ENCODE measurements around the gene ADGRV1.

Gene ADGRV1

GRCh38 chr5:90696153-90696552 is 137.6 kb downstream of the ADGRV1 start:
- H3K27ac ChIP-seq (ENCODE audit: low read length) = no peak overlapping the region
- peaks cover 19% of the 10 kb centered on the region for H3K36me3 ChIP-seq (ENCODE audit: control insufficient read depth, low read depth, low read length)
- H3K27me3 ChIP-seq (ENCODE audit: control insufficient read depth, insufficient read depth, low read length) = no peaks in the 10 kb centered on the region
- H3K4me1 ChIP-seq (ENCODE audit: control insufficient read depth, low read depth, low read length) = no peaks in the 10 kb centered on the region
- no peak overlapping the region for H3K4me3 ChIP-seq (ENCODE audit: low read length)
- no peak overlapping the region for H3K9ac ChIP-seq (ENCODE audit: low read length)
- no peaks in the 10 kb centered on the region for H3K9me3 ChIP-seq (ENCODE audit: control insufficient read depth, low read depth, low read length)

GRCh38 chr5:90700299-90700698 is 141.7 kb downstream of the ADGRV1 start:
- Histone ChIP-seq H3K9me3 (ENCODE audit: control insufficient read depth, low read depth, low read length) (no peaks in the 10 kb centered on the region), H3K27ac (ENCODE audit: low read length) (no peak overlapping the region), H3K36me3 (ENCODE audit: control insufficient read depth, low read depth, low read length) (peaks cover 12% of the 10 kb centered on the region), H3K4me1 (ENCODE audit: control insufficient read depth, low read depth, low read length) (no peaks in the 10 kb centered on the region), H3K4me3 (ENCODE audit: low read length) (no peak overlapping the region), H3K27me3 (ENCODE audit: control insufficient read depth, insufficient read depth, low read length) (no peaks in the 10 kb centered on the region), H3K9ac (ENCODE audit: low read length) (no peak overlapping the region)

GRCh38 chr5:90703932-90704331 is 145.3 kb downstream of the ADGRV1 start:
- Histone ChIP-seq H3K27me3 (ENCODE audit: control insufficient read depth, insufficient read depth, low read length) (no peaks in the 10 kb centered on the region), H3K36me3 (ENCODE audit: control insufficient read depth, low read depth, low read length) (peaks cover 8% of the 10 kb centered on the region), H3K4me3 (ENCODE audit: low read length) (no peak overlapping the region), H3K9me3 (ENCODE audit: control insufficient read depth, low read depth, low read length) (no peaks in the 10 kb centered on the region), H3K9ac (ENCODE audit: low read length) (no peak overlapping the region), H3K4me1 (ENCODE audit: control insufficient read depth, low read depth, low read length) (no peaks in the 10 kb centered on the region), H3K27ac (ENCODE audit: low read length) (no peak overlapping the region)

GRCh38 chr5:90707698-90708097 is 149.1 kb downstream of the ADGRV1 start:
- H3K9ac ChIP-seq (ENCODE audit: low read length) = no peak overlapping the region

GRCh38 chr5:90709323-90710155 is 150.9 kb downstream of the ADGRV1 start:
- H3K4me1 ChIP-seq (ENCODE audit: control insufficient read depth, low read depth, low read length) = no peaks in the 10 kb centered on the region
- H3K4me3 ChIP-seq (ENCODE audit: low read length) = no peak overlapping the region
- no peaks in the 10 kb centered on the region for H3K9me3 ChIP-seq (ENCODE audit: control insufficient read depth, low read depth, low read length)
- H3K36me3 ChIP-seq (ENCODE audit: control insufficient read depth, low read depth, low read length) = peaks cover 17% of the 10 kb centered on the region
- H3K9ac ChIP-seq (ENCODE audit: low read length) = no peak overlapping the region
- H3K27ac ChIP-seq (ENCODE audit: low read length) = no peak overlapping the region
- no peaks in the 10 kb centered on the region for H3K27me3 ChIP-seq (ENCODE audit: control insufficient read depth, insufficient read depth, low read length)

More at GRCh38 chr5:90707698-90708097, 149.1 kb downstream of the ADGRV1 start:
- no peak overlapping the region for H3K27ac ChIP-seq (ENCODE audit: low read length)
- H3K27me3 ChIP-seq (ENCODE audit: control insufficient read depth, insufficient read depth, low read length) = no peaks in the 10 kb centered on the region
- H3K9me3 ChIP-seq (ENCODE audit: control insufficient read depth, low read depth, low read length) = no peaks in the 10 kb centered on the region
- no peak overlapping the region for H3K4me3 ChIP-seq (ENCODE audit: low read length)
- H3K36me3 ChIP-seq (ENCODE audit: control insufficient read depth, low read depth, low read length) = peaks cover 22% of the 10 kb centered on the region
- H3K4me1 ChIP-seq (ENCODE audit: control insufficient read depth, low read depth, low read length) = no peaks in the 10 kb centered on the region

- Histone ChIP-seq H3K9ac (ENCODE audit: low read length) (no peak overlapping the region), H3K9me3 (ENCODE audit: control insufficient read depth, low read depth, low read length) (no peaks in the 10 kb centered on the region), H3K27ac (ENCODE audit: low read length) (no peak overlapping the region), H3K4me1 (ENCODE audit: control insufficient read depth, low read depth, low read length) (no peaks in the 10 kb centered on the region), H3K36me3 (ENCODE audit: control insufficient read depth, low read depth, low read length) (peaks cover 6% of the 10 kb centered on the region), H3K4me3 (ENCODE audit: low read length) (no peak overlapping the region), H3K27me3 (ENCODE audit: control insufficient read depth, insufficient read depth, low read length) (no peaks in the 10 kb centered on the region)
These were observed 159.8 kb downstream of the ADGRV1 start for GRCh38 chr5:90718387-90718786.

- Histone ChIP-seq H3K27ac (ENCODE audit: low read length) (no peak overlapping the region), H3K9ac (ENCODE audit: low read length) (no peak overlapping the region), H3K9me3 (ENCODE audit: control insufficient read depth, low read depth, low read length) (no peaks in the 10 kb centered on the region), H3K36me3 (ENCODE audit: control insufficient read depth, low read depth, low read length) (peaks cover 12% of the 10 kb centered on the region), H3K27me3 (ENCODE audit: control insufficient read depth, insufficient read depth, low read length) (no peaks in the 10 kb centered on the region), H3K4me1 (ENCODE audit: control insufficient read depth, low read depth, low read length) (peaks cover 4% of the 10 kb centered on the region), H3K4me3 (ENCODE audit: low read length) (no peak overlapping the region)
These were observed 181.0 kb downstream of the ADGRV1 start for GRCh38 chr5:90739567-90739966.

GRCh38 chr5:90740244-90740799 is 181.7 kb downstream of the ADGRV1 start:
- H3K36me3 ChIP-seq (ENCODE audit: control insufficient read depth, low read depth, low read length) = peaks cover 18% of the 10 kb centered on the region
- no peak overlapping the region for H3K9ac ChIP-seq (ENCODE audit: low read length)
- H3K4me1 ChIP-seq (ENCODE audit: control insufficient read depth, low read depth, low read length) = peaks cover 4% of the 10 kb centered on the region
- H3K27ac ChIP-seq (ENCODE audit: low read length) = no peak overlapping the region
- H3K9me3 ChIP-seq (ENCODE audit: control insufficient read depth, low read depth, low read length) = no peaks in the 10 kb centered on the region
- H3K4me3 ChIP-seq (ENCODE audit: low read length) = no peak overlapping the region
- no peaks in the 10 kb centered on the region for H3K27me3 ChIP-seq (ENCODE audit: control insufficient read depth, insufficient read depth, low read length)

GRCh38 chr5:90741022-90741564 is 182.5 kb downstream of the ADGRV1 start:
- no peaks in the 10 kb centered on the region for H3K27me3 ChIP-seq (ENCODE audit: control insufficient read depth, insufficient read depth, low read length)
- H3K4me3 ChIP-seq (ENCODE audit: low read length) = no peak overlapping the region
- peaks cover 20% of the 10 kb centered on the region for H3K36me3 ChIP-seq (ENCODE audit: control insufficient read depth, low read depth, low read length)

GRCh38 chr5:90746119-90746518 is 187.5 kb downstream of the ADGRV1 start:
- no peaks in the 10 kb centered on the region for H3K27me3 ChIP-seq (ENCODE audit: control insufficient read depth, insufficient read depth, low read length)
- H3K9me3 ChIP-seq (ENCODE audit: control insufficient read depth, low read depth, low read length) = no peaks in the 10 kb centered on the region
- no peak overlapping the region for H3K9ac ChIP-seq (ENCODE audit: low read length)
- H3K4me3 ChIP-seq (ENCODE audit: low read length) = no peak overlapping the region
- peaks cover 4% of the 10 kb centered on the region for H3K4me1 ChIP-seq (ENCODE audit: control insufficient read depth, low read depth, low read length)
- H3K27ac ChIP-seq (ENCODE audit: low read length) = no peak overlapping the region
- peaks cover 21% of the 10 kb centered on the region for H3K36me3 ChIP-seq (ENCODE audit: control insufficient read depth, low read depth, low read length)

More at GRCh38 chr5:90741022-90741564, 182.5 kb downstream of the ADGRV1 start:
- Histone ChIP-seq H3K9ac (ENCODE audit: low read length) (no peak overlapping the region), H3K4me1 (ENCODE audit: control insufficient read depth, low read depth, low read length) (peaks cover 4% of the 10 kb centered on the region), H3K9me3 (ENCODE audit: control insufficient read depth, low read depth, low read length) (no peaks in the 10 kb centered on the region), H3K27ac (ENCODE audit: low read length) (no peak overlapping the region)

GRCh38 chr5:90747175-90747574 is 188.6 kb downstream of the ADGRV1 start:
- H3K27ac ChIP-seq (ENCODE audit: low read length) = no peak overlapping the region
- peaks cover 4% of the 10 kb centered on the region for H3K4me1 ChIP-seq (ENCODE audit: control insufficient read depth, low read depth, low read length)
- H3K27me3 ChIP-seq (ENCODE audit: control insufficient read depth, insufficient read depth, low read length) = no peaks in the 10 kb centered on the region
- H3K9me3 ChIP-seq (ENCODE audit: control insufficient read depth, low read depth, low read length) = no peaks in the 10 kb centered on the region
- H3K36me3 ChIP-seq (ENCODE audit: control insufficient read depth, low read depth, low read length) = peaks cover 17% of the 10 kb centered on the region
- H3K4me3 ChIP-seq (ENCODE audit: low read length) = no peak overlapping the region
- no peak overlapping the region for H3K9ac ChIP-seq (ENCODE audit: low read length)

Data from iPS-18a (cell line).